GM12892 (cell line): ENCODE measurements around the gene PPIH. TPM values are rescaled to one million over a fixed set of nuclear protein-coding genes. Genes with fewer than 3 reads are reported as not detected.
"Not testable (repeated sequence)": the region's sequence is repeated elsewhere in the genome, so short reads cannot be mapped to it uniquely, and the experiment has no call there.

Experiments
- DNase-seq: peaks from one replicate; pipeline ENCODE4 v3.0.0; 2011; ENCODE audit not compliant: insufficient read length
- FAIRE-seq: peaks from 2 replicates; lab custom pipeline; 2011; peaks lifted over from hg19 to GRCh38; lab: Jason Lieb, UNC
- POLR2A ChIP-seq: IDR thresholded peaks from 2 replicates; pipeline ENCODE4 v1.6.1; 2011; ENCODE audit warnings: low read depth, low read length, control low read depth
- POLR2AphosphoS5 ChIP-seq: IDR thresholded peaks from 2 replicates; pipeline ENCODE4 v1.6.1; 2011; ENCODE audit warnings: low read depth, low read length, control low read depth
- TAF1 ChIP-seq: IDR thresholded peaks from 2 replicates; pipeline ENCODE4 v1.6.1; 2011; ENCODE audit warnings: low read depth, mild to moderate bottlenecking, control low read depth, low read length, borderline replicate concordance
- polyA plus RNA-seq: library from polyadenylated mRNA; unstranded; fragments of >200 nt; gene quantifications from one replicate; pipeline ENCODE4 v1.2.1, GENCODE V29; 2012; ENCODE audit warnings: missing spikeins, inconsistent platforms; ENCODE audit not compliant: missing spikeins

Gene PPIH
- polyA plus RNA-seq, result 79.5 TPM

GRCh38 chr1:42657981-42658876 lies at the start of gene PPIH:
Gene PPIH, plus strand, starts transcription at chr1:42658423. Its CDS starts 24 bp downstream, at chr1:42658447.
- TF ChIP-seq POLR2A, result peak; percentile 96
- peak; percentile 59; the same call in 1 of the 2 replicates for TF ChIP-seq TAF1
- peak; percentile 93 for TF ChIP-seq POLR2AphosphoS5
- DNase-seq (peak; percentile 76), FAIRE-seq (peak; percentile 91)

- no peak for FAIRE-seq
- TF ChIP-seq POLR2AphosphoS5, result no peak
- TF ChIP-seq POLR2A, result no peak
- no peak for TF ChIP-seq TAF1
- no peak for DNase-seq
Measured at GRCh38 chr1:42613803-42614131, 44.5 kb upstream of the PPIH start.

- DNase-seq, result no peak
- FAIRE-seq, result no peak
- TF ChIP-seq TAF1 (no peak), POLR2A (no peak), POLR2AphosphoS5 (no peak)
Measured at GRCh38 chr1:42618866-42619265, 39.4 kb upstream of the PPIH start.

GRCh38 chr1:42620307-42620706 lies 37.9 kb upstream of the PPIH start:
- DNase-seq (no peak), FAIRE-seq (no peak)
- no peak for TF ChIP-seq TAF1
- TF ChIP-seq POLR2A, result no peak

GRCh38 chr1:42621180-42621579 lies 37.0 kb upstream of the PPIH start:
- not testable (repeated sequence) for DNase-seq, FAIRE-seq

GRCh38 chr1:42627205-42627604 lies 31.0 kb upstream of the PPIH start:
- not testable (repeated sequence) for DNase-seq, FAIRE-seq

GRCh38 chr1:42639116-42639515 lies 19.1 kb upstream of the PPIH start:
- TF ChIP-seq POLR2A, result no peak
- no peak for TF ChIP-seq POLR2AphosphoS5
- no peak for TF ChIP-seq TAF1
- FAIRE-seq (no peak), DNase-seq (no peak)

GRCh38 chr1:42646056-42646455 lies 12.2 kb upstream of the PPIH start:
- TF ChIP-seq TAF1 (no peak), POLR2AphosphoS5 (no peak), POLR2A (no peak)
- no peak for FAIRE-seq
- no peak for DNase-seq

GRCh38 chr1:42657201-42657600 lies 1.0 kb upstream of the PPIH start:
- FAIRE-seq (peak; percentile 30), DNase-seq (no peak)
- TF ChIP-seq POLR2AphosphoS5 (no peak), POLR2A (no peak)

- DNase-seq, result no peak
- TF ChIP-seq POLR2A (no peak), TAF1 (no peak), POLR2AphosphoS5 (no peak)
- no peak for FAIRE-seq
Measured at GRCh38 chr1:42658877-42659337, 684 bp downstream of the PPIH start.

- DNase-seq, result no peak
- no peak for FAIRE-seq
- TF ChIP-seq TAF1, result no peak
- TF ChIP-seq POLR2A, result no peak
- TF ChIP-seq POLR2AphosphoS5, result no peak
Measured at GRCh38 chr1:42660907-42661500, 2.8 kb downstream of the PPIH start.

GRCh38 chr1:42669936-42670335 lies 11.7 kb downstream of the PPIH start:
- no peak for TF ChIP-seq TAF1
- no peak for TF ChIP-seq POLR2AphosphoS5
- no peak for TF ChIP-seq POLR2A
- DNase-seq (no peak), FAIRE-seq (no peak)

- no peak for TF ChIP-seq POLR2A
- no peak for TF ChIP-seq TAF1
- TF ChIP-seq POLR2AphosphoS5, result no peak
- FAIRE-seq, result no peak
- no peak for DNase-seq
Measured at GRCh38 chr1:42670425-42670824, 12.2 kb downstream of the PPIH start.
